ENCODE results near the gene C17orf50.

The C17orf50 gene

GRCh38 chr17:35760587-35760986, at the start of gene C17orf50:
Gene C17orf50, plus strand, starts transcription at chr17:35760887. Its CDS starts 55 bp downstream, at chr17:35760942.
- no peak for DNase-seq

- DNase-seq = no peak
Observed at GRCh38 chr17:35710950-35711349, 49.7 kb upstream of the C17orf50 start.

DNA sequence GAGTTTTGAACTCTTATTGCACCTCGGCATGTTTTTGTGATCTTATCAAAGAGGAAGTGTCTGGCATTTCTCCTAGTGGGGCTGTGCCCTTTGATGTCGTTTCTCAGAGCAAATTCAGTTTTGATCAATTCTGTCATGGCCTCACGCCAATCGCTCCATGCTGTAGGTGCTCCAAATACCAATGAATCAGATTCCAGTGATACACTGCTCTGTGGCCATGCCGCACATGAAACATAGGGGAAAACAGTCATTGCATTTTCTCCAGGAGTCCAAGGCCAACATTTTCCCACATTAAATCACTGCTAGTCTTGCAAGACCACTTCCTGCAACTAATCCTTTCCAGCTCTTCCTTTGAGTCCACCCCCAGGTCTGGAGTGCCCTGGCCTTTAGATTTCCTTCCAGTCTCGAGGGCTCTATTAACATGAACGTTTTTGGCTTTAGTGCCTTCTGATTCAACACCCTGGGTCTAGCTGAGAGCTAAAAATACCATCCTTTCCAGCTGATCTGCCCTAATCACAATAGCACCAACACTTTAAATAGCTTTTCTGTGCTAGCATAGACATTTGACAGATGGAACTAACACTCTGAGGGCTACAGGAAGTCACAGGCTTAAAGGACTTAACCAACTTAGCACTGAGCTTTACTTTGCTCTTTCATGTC, 47.5 kb upstream of the C17orf50 start:
- no peak for DNase-seq

DNA sequence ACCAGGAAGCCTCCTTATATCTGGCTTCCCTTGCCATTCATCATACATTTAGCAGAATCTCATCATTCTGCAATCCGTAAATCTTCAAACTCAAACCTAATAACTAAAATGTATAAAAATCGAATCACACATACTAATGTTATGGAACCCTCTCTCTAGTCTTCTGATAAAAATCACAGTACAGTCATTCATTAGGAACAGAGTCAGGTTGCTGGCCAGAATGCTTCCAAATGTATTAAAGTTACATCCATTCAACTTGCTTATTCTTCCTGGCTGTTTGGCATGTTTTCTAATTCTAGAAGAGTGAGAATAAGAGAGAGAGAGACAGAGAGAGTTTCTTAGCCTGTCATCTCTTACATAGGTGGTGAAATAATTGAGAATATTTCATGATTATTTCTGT, 45.7 kb upstream of the C17orf50 start:
- no peak for DNase-seq

GRCh38 chr17:35715416-35715815, 45.3 kb upstream of the C17orf50 start:
- no peak for DNase-seq

GRCh38 chr17:35716173-35716572, 44.5 kb upstream of the C17orf50 start:
- DNase-seq = no peak

GRCh38 chr17:35716897-35717465, 43.7 kb upstream of the C17orf50 start:
- no peak for DNase-seq

DNA sequence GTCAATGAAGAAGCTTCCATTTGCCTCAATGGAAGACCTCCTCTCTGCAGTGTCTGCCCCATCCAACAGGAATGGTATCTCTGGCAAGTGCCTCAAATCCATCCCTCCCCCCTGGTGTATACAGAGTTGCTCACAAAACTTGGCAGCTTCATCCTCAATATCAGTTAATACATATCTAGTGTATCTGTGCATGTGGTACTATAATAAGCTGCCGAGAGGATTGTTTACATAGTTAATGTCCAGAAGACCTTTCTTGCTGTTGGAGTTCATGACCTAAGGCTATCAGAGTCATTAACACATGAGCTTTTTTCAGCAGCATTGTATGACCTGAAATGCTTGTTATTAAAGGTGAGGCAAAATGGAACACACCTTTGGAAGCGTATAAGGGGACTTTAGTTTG, 43.2 kb upstream of the C17orf50 start:
- no peak for DNase-seq

DNA sequence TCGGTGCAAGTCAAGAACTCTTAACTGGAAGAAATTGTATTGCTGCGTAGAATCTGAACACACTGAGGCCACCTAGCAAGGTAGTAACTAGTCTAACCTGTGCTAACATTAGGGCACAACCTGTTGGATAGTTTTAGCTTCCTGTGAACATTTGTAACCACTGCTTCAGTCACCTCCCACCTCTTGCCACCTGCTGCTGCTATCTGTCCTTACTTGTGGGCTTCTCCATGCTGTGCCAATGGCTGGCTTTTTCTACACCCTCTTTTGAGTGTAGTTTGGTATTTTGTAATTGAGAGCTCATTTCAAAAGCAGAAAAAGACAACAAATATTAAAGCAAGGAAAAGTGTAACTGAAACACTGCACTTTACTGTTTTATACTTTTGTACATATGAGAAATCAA, 37.0 kb upstream of the C17orf50 start:
- no peak for DNase-seq

GRCh38 chr17:35725058-35725457, 35.6 kb upstream of the C17orf50 start:
- DNase-seq = no peak

GRCh38 chr17:35725802-35726126, 34.9 kb upstream of the C17orf50 start:
- DNase-seq = no peak

DNA sequence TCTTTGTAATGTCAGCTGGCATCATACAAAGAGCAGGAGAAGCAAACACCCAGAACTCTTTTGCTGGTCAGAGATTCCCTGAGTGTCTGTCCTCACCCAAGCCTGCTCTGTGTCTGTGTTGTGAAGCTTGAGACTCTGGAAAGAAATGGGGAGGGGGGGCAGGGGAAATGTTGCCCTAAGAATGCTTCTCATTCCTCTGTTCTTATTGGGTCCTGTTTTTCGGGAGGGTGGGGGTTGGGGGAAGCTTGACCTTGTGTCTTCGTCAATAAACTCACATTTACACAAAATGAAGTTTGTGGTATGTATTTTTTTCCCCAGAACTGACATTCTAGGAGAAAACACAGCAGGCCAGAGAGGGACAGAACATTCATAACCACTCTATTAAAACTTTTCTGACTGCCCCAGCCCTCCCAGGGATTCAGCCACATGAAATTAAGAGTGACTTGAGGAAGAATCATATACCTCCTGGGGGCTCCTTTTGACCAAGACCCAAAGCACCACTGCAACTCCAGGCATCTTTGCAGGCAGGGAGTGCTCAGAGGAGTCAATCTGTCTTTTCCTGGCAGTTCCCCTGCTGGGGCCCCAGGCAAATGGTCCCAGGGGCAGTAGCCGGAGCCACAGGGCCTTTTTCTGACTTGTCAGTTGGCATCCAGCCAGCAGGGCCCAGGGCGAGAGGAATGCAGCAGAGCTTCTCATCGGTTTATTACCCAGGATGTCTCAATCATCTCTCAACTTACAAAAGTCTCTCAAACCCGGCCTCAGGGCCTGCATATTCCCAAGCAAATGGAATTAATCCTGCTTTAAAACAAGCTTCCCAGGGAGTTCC, 34.3 kb upstream of the C17orf50 start:
- DNase-seq = no peak

DNA sequence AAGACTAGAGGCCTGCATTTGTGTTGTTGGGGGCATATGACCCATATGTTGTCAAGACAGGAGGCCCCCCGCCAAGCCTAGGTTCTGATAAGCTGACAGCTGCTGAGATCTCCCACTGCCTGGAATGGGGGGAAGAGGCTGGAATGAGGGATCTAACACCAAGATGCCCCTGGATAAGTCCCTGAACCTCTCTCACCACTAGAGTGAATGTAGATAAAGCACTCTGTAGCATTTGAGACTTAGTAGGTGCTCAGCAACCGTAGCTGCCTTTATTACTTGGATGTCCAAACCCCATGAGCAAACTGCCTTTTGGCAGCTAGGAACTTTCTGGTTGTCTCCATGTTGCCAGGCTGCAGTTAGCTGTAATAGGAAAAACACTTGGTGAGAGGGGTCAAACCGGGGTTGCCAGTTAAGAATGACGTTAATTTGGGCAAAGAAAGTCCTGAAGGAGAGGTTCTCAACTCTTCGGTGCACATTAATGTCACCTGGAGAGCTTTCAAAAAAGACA, 33.7 kb upstream of the C17orf50 start:
- no peak for DNase-seq

DNA sequence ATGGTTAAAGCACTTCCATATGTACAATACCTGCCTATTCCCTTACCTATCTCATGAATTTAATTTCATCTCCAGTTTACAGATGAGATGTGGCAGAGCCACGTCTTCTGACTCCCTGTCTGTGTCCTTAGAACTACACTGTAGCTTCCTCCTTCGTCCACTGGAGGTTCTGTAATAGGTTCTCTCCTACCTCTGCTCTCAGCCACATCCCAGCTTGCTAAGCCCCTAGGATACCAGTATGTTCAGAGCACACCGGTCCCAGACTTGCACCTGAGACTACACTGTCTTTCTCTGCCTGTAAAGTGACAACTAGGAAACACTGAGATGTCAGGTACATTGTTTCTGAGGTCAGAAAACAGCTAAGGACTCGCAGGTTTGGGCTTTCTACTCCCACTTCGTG, 33.1 kb upstream of the C17orf50 start:
- no peak for DNase-seq

DNA sequence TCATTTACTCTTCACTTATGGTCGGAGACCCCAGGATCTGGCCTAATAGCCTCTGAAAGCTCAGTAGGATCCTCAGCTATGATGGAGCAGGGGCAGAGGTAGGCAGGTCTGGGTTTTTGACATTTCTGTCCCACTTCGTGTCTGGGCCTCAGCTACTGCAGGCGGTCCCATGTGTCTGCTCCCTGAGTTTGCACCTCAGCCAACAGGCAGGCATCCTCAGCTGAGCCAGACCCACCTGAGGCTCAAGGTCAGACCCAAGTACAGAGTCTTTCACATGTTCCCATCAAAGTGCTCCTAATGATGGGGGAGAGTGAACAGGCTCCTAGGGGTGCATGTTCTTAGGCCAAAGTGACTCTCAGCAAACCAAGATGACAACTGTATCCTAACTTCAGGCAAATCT, 32.1 kb upstream of the C17orf50 start:
- no peak for DNase-seq

- DNase-seq = no peak
Observed at GRCh38 chr17:35729405-35729833, 31.3 kb upstream of the C17orf50 start.

- no peak for DNase-seq
Observed at GRCh38 chr17:35730400-35731005, 30.2 kb upstream of the C17orf50 start.

DNA sequence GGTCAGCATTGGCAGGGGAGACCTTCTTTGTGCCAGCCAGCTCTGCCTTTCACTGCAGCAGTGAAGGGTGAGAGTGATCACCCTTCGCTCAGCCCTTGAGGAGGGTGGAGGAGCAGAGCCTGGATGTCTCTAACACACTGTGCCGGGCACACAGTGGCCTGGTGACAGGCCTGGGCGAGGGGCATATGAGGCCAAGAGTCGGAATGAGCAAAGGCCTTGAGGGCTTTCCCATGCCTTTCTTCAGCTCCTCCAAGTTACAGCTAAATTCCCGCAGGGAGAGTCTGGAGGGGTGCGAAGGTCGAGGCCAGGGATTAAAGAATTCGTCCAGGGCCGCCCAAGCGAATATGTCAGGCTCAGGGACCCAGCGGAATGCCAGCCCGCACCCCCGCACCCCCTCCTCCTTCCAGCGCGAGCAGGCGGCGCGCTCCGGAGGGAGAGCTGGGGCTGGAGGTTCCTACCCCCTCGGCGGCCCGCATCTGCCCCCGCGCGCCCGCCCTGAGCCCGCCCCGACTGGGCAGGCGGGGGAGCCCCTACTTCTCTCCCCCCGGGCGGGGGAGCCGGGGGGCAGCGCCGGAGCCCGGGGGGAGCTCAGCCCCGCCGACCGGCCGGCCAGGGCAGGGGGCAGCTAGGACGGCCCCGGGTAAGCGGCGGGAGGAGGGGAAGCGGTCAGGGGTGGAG, 29.3 kb upstream of the C17orf50 start, which contains the start of gene RASL10B:
RASL10B (plus strand) TSS at position 401 of the 678 bp plus-strand sequence. CDS start 3,546 bp downstream, outside the sequence.
- DNase-seq = no peak

GRCh38 chr17:35731917-35732805, 28.5 kb upstream of the C17orf50 start:
- DNase-seq = no peak

DNA sequence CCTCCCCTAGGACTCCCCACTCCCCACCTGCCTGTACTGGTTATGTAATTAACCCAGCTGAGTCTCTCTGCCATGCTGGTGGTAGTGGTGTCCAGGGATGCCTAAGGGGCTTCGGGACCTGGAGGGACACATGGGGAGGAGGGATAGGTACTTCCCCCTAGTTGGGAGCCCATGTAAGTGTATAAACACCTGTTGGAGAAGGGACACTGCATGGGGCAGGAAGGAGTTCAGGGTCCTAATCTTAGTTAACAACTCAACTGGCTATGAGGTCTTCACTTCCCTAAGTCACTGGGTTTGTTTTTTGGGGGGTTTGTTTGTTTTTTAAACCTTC, 27.9 kb upstream of the C17orf50 start:
- DNase-seq = no peak

- no peak for DNase-seq
Observed at GRCh38 chr17:35733366-35733765, 27.3 kb upstream of the C17orf50 start.

DNA sequence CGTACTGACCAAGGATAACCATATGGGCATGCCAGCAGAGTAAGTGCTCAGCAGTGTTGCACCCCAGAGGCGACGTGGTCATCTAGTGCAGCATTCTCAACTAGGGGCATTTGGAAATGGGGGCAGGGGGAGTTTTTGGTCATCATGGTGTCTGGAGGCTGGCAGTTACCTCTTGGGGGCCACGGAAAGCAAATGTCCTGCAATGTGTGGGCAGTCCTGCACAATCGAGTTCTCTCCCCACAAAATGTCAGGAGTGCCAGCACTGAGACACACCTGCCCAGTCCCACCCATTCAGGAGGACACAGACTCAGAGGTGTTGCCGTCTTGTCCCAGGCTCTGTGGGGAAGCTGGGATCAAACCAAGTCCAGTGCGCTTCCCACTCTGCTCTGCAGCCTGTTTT, 26.3 kb upstream of the C17orf50 start:
- no peak for DNase-seq
